Activated T-cell treated with anti-CD3 and anti-CD28 coated beads, Interleukin-2, amount 50 U/mL, for 72 hours (primary cell): Measurements from ENCODE around the gene ITPA. TPM values are rescaled to one million over a fixed set of nuclear protein-coding genes. Genes with fewer than 3 reads are reported as not detected.

Experiments used
- ATAC-seq, 2 donors: fragments of 150-1000 bp; cut with Tn5 transposase; replicated peaks in 1 of 2; 2 replicates each; pipeline ENCODE4 v1.10.0; 2021; ENCODE audit warnings: moderate library complexity in 2 of 2, mild to moderate bottlenecking in 1 of 2
- DNase-seq, 2 donors: peaks; one replicate each; pipeline ENCODE4 v3.0.0; 2021 to 2022; ENCODE audit warnings: mixed read lengths in 1 of 2
- H3K27ac Mint-ChIP-seq: one replicate; pipeline ENCODE4 v1.8.0; 2022; ENCODE audit warnings: mild to moderate bottlenecking, moderate library complexity, mixed read lengths
- H3K27me3 Mint-ChIP-seq: one replicate; pipeline ENCODE4 v1.8.0; 2022; ENCODE audit warnings: low read depth, mixed read lengths
- H3K36me3 Mint-ChIP-seq, 2 donors: one replicate each; pipeline ENCODE4 v1.8.0; 2022; ENCODE audit warnings: mixed read lengths in 2 of 2, mild to moderate bottlenecking in 1 of 2; ENCODE audit not compliant: insufficient read depth in 2 of 2
- H3K4me1 Mint-ChIP-seq: one replicate; pipeline ENCODE4 v1.8.0; 2022; ENCODE audit warnings: low read depth, mixed read lengths
- H3K4me3 Mint-ChIP-seq, 2 donors: one replicate each; pipeline ENCODE4 v1.8.0; 2022; ENCODE audit warnings: mild to moderate bottlenecking in 2 of 2, mixed read lengths in 2 of 2, moderate library complexity in 2 of 2
- H3K9me3 Mint-ChIP-seq, 2 donors: one replicate each; pipeline ENCODE4 v1.8.0; 2022; ENCODE audit warnings: mixed read lengths in 2 of 2
- total RNA-seq, 2 donors: library from RNA; stranded (reverse); gene quantifications; one replicate each; pipeline ENCODE4 v1.2.3, GENCODE V29; 2022

ITPA gene
- total RNA-seq, 2 donors from 2014 or later = 66.0 to 67.0 TPM

DNA sequence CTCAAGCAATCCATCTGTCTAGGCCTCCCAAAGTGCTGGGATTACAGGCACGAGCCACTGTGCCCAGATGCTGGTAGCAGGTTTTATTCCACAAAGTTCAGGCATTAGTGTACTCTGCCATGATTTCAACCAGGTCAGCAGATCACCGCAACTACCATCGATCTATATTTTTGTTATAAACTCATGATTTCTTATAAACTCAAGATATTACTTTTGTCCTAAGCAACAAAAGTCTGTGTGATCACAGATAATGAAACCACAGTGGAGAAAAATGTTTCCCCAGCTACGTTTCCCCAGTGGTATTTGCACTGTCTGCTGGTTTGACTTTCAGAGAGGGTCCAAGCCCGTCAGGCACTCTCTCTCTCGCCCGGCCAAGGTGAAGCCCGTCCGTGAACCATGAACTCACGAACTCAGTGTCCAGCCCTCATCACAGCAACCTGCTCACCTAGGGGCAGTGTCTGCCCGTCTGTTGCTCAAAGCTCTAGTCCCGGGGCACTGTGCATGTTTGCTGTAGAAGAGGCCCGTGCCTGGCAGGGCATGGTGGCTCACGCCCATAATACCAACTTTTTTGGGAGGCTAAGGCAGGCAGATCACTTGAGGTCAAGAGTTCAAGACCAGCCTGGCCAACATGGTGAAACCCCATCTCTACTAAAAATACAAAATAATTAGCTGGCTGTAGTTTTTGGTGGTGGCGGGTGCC, 22.7 kb downstream of the ITPA start:
- Mint-ChIP-seq H3K4me1 (peaks cover 5% of the 10 kb centered on the region), H3K4me3 (no peak overlapping the region)
- no peak for DNase-seq

DNA sequence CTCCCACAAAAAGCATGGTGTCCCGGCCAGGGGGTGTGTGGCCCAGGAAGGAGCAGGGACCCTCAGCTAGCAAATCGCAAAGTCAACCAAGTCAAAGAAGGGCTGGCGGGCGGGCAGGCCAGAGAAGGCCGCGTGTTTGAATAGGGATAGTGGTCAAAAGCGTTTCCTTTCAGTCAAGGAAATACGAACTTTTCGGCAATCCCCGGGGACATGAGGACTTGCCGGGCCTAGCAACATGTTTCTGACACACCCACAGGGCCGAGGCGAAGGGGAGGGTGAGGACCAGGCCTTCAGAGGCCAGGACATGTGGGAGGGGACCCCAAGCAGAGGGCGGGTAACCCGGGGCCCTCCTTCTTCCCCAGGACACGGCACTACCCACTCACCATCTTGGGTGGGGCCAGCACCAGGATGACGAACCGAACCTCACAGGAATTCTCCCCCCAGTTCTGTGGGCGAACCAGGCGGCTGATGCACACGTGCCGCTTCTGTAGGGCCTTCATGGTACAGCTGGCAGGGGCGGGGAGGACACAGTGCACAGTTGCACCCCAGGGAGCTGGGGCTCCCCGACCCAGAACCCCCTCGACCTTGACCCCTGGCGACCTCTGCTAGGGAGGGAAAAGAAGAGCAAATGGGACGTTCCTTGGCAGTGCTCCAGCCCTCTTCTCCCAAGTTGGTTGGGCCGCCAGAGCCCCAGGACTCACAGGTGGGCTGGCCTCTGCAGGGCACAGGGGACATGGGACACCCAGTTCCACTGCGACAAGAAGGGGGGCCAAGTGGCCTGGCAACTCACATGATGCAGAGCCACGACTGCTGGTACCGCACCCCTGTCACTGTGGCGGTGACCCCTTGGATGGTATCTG, 24.1 kb downstream of the ITPA start:
- Mint-ChIP-seq H3K9me3 (no peaks in the 10 kb centered on the region), H3K36me3 (no peaks in the 10 kb centered on the region), H3K27ac (no peak overlapping the region), H3K4me3 (no peak overlapping the region), H3K4me1 (peaks cover 5% of the 10 kb centered on the region), H3K27me3 (peaks cover 29% of the 10 kb centered on the region)
- no peak for ATAC-seq
- no peak for DNase-seq

More for the DNA sequence above, 22.7 kb downstream of the ITPA start:
- H3K27me3 Mint-ChIP-seq = peaks cover 19% of the 10 kb centered on the region
- no peak overlapping the region for H3K27ac Mint-ChIP-seq
- no peak for ATAC-seq
- H3K36me3 Mint-ChIP-seq = no peaks in the 10 kb centered on the region
- H3K9me3 Mint-ChIP-seq = no peaks in the 10 kb centered on the region

DNA sequence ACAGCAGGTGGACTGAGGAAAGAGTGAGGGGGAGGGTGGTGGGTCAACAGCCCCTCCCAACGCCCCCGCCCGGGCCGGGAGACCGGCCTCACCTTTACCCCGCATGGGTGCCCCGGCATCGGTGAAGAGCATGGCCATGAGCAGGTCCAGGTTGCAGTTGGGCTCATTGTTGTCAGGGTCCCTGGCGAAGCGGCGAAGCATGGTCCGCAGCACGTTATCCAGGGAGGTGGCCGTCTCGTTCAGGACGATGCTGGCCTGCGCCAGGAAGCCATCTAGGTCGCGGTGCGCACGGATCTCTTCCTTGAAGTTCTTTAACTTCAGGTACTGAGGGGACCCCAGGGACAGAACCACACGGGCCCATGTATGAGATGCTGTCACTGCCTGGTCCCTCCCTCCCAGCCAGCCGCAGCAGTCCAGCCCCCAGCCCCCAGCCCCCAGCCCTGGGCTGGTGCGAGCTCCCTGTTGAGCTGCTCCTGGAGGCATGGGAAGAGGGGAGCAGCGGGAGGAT, 24.7 kb downstream of the ITPA start:
- no peaks in the 10 kb centered on the region for H3K9me3 Mint-ChIP-seq
- H3K27me3 Mint-ChIP-seq = peaks cover 29% of the 10 kb centered on the region
- ATAC-seq (no peak), DNase-seq (no peak)
- no peaks in the 10 kb centered on the region for H3K36me3 Mint-ChIP-seq
- H3K4me3 Mint-ChIP-seq = no peak overlapping the region
- H3K27ac Mint-ChIP-seq = no peak overlapping the region
- H3K4me1 Mint-ChIP-seq = peaks cover 5% of the 10 kb centered on the region

DNA sequence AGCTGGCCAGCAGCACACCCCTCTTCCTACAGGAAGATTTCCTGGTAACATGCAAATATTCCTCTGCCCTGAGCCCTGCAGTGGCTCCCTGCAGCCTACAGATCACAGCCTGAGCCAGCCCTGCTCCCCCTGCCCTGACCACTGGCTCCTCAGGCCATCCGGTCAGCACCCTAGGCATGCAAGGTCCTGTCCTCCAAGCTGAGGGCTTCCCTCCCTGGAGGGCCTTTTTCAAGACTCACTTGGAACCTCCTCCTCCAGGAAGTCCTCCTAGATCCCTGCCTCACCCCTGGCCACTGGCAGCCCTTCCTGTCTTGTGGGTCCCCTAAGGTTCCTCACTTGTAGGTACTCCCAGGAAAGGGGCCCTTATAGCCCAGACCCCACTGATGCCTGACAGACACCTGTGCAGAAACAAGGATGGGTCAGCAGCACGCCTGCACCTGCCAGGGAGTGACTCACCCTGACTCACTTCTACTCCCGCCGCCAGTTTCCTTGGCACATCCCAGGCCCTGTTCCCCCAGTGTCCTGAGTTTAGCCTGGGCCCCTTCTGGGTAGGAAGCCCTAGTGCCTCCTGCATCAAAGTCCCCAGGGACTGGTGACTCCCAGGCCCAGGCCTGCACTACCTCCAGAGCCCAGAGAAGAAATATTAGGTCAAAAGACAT, 26.5 kb downstream of the ITPA start:
- Mint-ChIP-seq H3K27me3 (peaks cover 43% of the 10 kb centered on the region), H3K9me3 (no peaks in the 10 kb centered on the region), H3K27ac (no peak overlapping the region), H3K36me3 (peaks cover 0 to 5% of the 10 kb centered on the region in 2 donors), H3K4me1 (peaks cover 11% of the 10 kb centered on the region), H3K4me3 (no peak overlapping the region)
- no peak for DNase-seq
- no peak for ATAC-seq

DNA sequence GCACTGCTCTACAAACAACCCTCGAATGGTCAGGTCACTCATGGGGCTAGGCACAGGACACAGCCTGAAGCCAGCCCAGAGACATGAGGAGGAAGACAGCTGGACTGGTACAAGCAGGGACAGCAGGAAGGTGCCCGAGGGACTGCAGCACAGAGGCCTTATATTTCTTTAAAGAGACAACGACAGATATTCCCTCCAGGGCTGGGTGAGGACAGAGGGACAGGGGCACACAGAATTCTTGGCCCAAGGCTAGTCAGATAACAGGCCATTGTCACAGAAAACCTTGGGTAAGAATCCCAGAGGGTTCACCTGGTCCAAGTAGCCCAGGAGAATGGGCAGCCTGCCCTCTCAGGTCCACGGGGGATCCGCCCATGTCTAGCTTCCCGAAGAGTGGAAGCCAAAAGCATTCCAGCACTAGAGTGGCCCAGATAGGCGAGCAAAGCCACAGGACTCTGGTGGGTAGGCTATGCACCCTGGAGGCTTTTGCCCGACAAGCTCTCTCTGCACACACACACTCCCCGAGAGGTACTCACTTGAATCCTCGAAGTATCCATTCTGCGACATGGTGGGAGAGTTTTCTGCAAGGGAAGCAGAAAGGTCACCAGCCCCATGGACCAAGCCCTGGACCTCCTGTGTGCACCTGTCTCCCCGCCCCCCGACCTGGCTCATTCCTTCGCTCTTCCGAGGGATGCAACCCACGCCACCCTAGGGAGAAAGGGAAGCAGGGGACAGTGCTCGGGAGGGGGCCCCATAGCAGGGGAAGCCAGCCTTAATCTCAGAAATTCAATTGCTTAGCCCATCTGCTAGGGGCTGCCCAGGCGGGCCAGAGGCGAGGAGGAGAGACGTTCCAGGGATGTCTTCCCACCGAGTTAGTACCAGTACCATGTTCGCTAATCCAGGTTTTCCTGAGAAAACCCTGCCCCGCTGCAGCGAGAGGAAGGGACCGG, 28.0 kb downstream of the ITPA start:
- ATAC-seq (no peak), DNase-seq (no peak)
- Mint-ChIP-seq H3K4me1 (peaks cover 11% of the 10 kb centered on the region), H3K27ac (no peak overlapping the region), H3K36me3 (peaks cover 0 to 5% of the 10 kb centered on the region in 2 donors), H3K9me3 (no peaks in the 10 kb centered on the region), H3K4me3 (peak overlapping the region; percentile 81 to 84), H3K27me3 (peaks cover 57% of the 10 kb centered on the region)

DNA sequence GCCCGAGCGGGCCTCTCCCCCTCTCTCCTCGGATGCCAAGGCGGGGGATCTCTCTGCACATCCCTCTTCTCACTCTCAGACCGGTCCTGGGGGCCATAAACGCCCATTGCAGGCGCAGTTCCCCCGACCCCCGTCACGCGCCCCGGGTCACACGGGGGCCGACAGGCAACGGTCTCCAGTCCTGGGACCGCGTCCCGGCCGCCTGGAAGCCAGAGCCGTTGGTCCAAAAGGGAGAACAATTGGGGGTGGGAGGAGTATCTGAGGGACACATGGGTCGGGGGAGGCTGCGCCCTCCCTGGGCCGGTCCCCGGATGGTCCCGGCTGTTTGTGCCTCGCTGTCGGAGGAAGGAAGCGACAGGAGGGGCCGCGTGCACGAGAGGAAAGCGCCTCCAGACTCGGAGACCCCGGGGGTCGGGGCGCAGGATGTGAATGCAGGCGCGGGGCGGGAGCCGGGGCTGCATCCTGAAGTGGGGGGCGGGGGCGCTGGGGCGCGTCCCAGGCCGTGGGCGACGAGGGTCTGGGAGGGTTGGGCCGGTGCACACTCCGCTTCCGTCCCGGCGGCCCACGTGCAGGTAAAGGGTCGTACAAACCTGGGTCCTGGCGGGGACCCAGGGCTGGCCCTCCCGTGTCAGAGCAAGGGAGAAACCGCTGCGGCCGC, 28.8 kb downstream of the ITPA start:
- Mint-ChIP-seq H3K36me3 (peaks cover 0 to 5% of the 10 kb centered on the region in 2 donors), H3K4me1 (peaks cover 11% of the 10 kb centered on the region), H3K27ac (no peak overlapping the region), H3K9me3 (no peaks in the 10 kb centered on the region), H3K4me3 (peak overlapping the region; percentile 81 to 84), H3K27me3 (peaks cover 61% of the 10 kb centered on the region)
- peak; percentile 28 to 39 for ATAC-seq
- peak; percentile 14 for DNase-seq

DNA sequence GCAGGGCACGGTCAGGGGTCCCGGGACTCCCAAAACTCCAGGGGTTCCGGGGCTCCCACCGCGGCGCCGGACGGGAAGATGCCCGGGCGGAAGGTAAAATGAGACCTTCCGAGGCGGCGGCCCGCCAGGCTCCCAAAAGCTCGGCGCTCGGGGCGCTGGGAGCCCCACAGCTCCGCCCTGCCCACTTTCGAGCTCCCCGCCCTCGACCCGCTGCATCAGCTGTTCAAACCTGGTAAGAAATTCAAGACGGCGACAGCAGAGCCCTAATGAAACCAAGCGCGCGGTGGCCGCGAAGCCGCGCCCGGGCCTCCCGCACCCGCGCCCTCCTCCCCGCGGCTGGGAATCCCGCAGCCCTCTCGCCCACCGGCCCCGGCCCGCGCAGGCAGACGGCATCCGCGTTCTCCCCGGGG, 29.3 kb downstream of the ITPA start:
- peak overlapping the region; percentile 81 to 84 for H3K4me3 Mint-ChIP-seq
- peaks cover 61% of the 10 kb centered on the region for H3K27me3 Mint-ChIP-seq
- peak; percentile 65 to 73 for ATAC-seq
- H3K4me1 Mint-ChIP-seq = peaks cover 11% of the 10 kb centered on the region
- no peaks in the 10 kb centered on the region for H3K9me3 Mint-ChIP-seq
- peak; percentile 56 to 71 for DNase-seq
- no peak overlapping the region for H3K27ac Mint-ChIP-seq
- peaks cover 0 to 5% of the 10 kb centered on the region in 2 donors for H3K36me3 Mint-ChIP-seq

DNA sequence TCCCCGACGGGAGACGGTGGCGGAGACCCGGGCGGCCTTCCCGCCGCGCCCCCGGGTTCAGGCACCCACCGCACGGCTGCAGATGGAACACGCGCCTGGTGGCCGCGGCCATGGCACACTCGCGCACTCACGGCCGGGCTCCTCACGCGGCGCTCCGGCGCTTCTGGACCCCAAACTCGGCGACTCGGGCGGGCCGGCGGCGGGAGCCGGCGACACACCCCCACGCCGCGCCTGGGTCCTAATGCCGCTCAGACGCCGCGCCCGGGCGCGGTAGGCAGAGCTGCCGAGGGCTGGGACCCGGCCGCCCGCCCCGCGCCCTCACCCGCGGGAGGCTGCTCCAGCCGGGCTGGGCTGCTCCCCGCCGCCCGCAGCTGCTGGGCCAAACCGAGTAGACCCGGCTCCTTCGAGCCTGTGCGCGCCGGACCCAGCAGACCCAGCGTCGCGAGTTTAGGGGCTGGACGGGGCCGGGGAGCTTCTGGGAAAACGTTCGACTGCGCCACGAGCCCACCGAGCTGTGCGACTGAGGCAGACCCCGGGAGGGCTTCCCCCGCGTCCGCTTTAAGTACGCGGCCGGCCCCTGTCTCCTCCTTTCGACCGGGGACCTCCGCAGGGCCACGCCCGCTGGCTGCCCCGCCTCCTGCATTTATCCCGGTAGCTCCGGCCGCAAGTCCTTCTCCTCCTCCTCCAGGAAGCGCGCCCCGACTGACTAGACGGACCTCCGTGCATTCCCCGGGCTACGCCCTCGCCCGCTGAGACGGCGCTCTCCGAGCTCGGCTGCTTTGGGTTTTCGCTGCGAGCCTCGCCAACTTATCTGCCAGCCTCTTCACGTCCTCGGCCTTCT, 29.9 kb downstream of the ITPA start, which contains the start of gene SLC4A11:
Gene SLC4A11, minus strand, starts transcription at position 165 of the 841 bp plus-strand sequence. Its CDS starts 53 bp downstream, at position 112.
- DNase-seq (peak; percentile 59 to 65), ATAC-seq (peak; percentile 78 to 79)
- Mint-ChIP-seq H3K4me3 (peak within 1 kb of the TSS; percentile 85 to 95), H3K27me3 (peaks cover 62% of the 10 kb centered on the region), H3K9me3 (no peaks in the 10 kb centered on the region), H3K4me1 (peaks cover 11% of the 10 kb centered on the region), H3K27ac (no peak within 1 kb of the TSS), H3K36me3 (peaks cover 0 to 5% of the 10 kb centered on the region in 2 donors)

DNA sequence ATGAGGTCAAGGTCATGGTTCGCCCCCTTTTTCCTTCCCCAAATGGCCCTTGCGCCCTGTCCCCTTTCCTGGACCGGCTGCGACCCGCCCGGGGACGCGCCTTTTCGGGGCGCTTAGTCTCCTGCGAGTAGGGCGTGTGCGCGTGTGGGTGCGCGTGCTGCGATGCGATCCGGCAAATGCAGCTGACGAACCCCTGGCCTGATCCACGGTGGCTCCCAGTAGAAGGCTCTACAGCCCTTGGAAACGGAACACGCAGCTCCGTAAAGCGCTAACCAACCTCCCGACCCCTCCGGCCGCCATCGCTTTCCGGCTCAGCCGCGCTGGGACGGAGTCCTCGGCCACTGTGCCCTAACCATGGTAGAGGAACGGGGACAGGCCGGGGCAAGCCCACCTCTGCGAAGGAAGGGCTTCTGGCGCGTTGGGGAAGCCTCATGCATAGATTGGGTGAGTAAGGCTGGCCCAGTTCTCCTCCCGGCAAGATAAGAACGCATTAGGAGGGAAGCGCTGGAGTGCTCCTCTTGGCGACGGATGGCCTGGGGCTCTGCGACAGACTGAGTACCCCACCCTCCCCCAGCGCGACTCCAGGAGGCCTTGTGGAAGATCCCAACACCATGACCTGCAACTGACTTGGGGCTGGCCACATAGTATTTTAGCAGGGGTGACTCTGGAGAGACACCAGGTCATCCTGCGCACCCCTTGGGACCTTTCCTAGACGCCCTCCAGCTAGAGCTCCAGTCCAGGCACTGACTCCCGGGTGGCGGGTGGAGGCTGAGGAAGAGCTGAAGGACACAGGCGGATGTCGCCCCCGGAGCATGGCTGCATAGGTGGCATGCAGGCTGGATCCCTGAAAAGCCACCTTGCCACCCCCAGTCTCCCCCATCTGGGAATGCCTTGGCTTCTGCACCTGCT, 30.8 kb downstream of the ITPA start:
- peak; percentile 8 to 16 for ATAC-seq
- H3K36me3 Mint-ChIP-seq = peaks cover 0 to 5% of the 10 kb centered on the region in 2 donors
- peaks cover 70% of the 10 kb centered on the region for H3K27me3 Mint-ChIP-seq
- peak overlapping the region; percentile 85 to 95 for H3K4me3 Mint-ChIP-seq
- no peaks in the 10 kb centered on the region for H3K9me3 Mint-ChIP-seq
- H3K27ac Mint-ChIP-seq = no peak overlapping the region
- DNase-seq = peak in 1 of 2 donors; percentile 14
- peaks cover 11% of the 10 kb centered on the region for H3K4me1 Mint-ChIP-seq

DNA sequence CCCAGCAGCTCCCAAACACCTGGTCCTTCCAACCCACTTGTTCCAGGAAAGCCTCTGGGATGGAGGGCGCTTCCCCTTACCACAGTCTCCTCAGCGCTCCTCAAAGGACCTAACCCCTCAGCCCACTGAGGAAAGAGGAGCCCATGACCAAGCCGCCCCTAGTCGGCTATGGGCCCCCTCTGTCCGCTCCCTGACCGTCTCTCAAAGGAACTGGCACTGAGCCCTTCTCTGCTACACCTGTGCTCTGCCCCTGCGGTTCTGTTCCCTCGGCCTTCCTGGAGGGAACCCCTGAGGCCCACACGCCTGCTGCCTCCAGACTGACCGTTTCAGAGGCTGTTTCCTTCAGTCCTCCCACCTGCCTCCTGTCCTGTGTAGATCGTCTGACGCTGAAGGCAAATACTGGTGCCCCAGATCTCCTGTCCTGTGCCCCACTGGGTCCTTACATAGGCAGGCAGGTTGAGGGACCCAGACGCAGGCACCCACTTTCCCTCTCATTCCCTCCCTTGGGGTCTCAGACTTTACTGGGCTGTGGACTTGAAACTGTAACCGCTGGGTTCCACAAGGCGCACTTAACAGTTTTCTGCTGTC, 31.6 kb downstream of the ITPA start:
- Mint-ChIP-seq H3K36me3 (peaks cover 0 to 5% of the 10 kb centered on the region in 2 donors), H3K4me1 (peaks cover 11% of the 10 kb centered on the region), H3K4me3 (peak overlapping the region; percentile 13 to 95), H3K9me3 (no peaks in the 10 kb centered on the region), H3K27ac (no peak overlapping the region), H3K27me3 (peaks cover 64% of the 10 kb centered on the region)
- ATAC-seq = no peak
- DNase-seq = no peak
